NCI-H2081 (cell line): ENCODE results near the gene PITPNM1.
A peak's percentile ranks its signal among the peaks of the same experiment; 100 is the strongest.
"Not testable (repeated sequence)": the region's sequence is repeated elsewhere in the genome, so short reads cannot be mapped to it uniquely, and the experiment has no call there.

ENCODE experiments used
- DNase-seq, 2 experiments: peaks; one replicate each; lab custom pipeline; 2025; lab: John Stamatoyannopoulos, UW

Gene PITPNM1

DNA sequence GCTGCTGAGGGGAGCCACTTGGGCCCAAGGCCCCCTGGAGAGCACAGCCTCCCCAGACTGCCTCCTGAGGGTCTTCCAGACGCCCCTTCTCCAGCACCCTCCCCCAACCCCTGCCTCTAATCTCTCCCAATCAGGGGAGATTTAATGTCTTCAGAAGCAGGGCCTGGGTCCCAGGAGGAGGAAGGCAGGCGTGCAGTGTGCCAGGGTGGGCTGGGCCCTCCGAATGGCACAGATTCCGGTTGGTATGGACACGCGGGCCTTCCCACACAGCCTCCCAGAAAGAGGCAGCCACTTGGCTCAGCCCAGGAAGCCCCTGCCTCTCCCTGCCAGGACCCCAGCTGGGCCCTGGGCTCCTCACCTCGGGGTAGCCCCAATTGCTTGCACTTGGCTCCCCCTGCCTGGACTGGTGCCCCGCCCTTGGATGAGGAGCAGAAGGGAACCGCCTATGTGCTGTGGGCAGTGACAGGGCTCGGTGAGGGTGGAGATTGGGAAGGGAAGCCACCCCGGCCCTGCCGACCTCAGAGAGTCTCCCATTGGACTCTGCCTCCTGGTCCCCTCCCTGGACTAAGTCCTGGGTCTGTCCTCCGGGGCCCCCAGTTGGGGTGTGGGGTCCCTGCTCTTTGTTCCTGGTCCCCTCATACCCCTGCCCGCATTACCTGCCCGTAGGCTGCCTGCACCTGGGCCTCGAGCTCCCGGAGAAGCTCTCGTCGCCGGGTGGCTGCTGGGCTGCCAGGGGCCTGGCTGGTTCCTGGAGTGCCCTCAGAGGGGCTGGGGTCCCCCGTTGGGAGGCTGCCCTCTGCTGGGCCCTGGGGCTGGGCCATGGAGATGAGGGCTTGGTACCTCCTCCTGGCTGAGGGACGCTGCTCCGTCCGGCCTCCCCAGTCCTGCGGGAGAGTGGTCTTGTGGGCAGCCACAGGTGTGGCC is 18.7 kb upstream of the PITPNM1 start:
- DNase-seq = no peak

DNA sequence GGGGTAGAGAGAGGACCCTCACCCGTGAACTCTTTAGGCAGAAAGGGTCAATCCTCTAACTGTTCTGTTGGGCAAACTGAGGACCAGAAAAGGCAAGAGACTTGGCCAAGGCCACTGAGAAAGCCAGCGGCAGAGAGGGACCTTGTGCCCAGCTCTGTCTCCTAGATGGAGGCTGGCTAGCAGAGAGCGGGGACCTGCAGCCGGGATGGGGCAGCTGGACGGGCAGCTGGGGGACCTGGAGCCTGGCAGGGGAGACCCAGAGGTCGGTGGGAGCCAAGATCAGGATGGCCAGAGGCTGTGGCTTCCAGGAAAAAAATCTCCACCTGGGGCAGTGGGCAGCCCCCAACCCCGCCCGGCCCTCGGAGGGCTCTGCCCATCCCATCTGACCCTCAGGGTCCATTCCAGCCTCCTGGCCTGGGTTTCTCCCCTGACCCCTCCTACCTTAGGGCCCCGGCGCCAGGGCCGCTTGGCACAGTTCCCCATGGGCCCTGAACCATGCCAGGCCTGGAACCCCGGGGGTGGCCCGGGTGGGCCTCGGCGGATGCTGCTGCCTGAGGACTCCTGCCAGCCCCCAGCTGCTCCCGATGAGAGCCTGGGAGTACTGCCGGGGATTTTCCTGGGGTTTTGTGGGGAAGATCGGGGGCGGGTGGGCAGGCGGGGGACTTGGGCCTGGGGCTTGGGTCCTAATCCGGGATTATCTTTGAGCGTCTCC is 17.8 kb upstream of the PITPNM1 start, which contains the start of gene CABP2:
TSS of gene CABP2 (minus strand) at position 603 of the 712 bp plus-strand sequence. CDS start at position 483, 120 bp downstream.
- no peak for DNase-seq

DNA sequence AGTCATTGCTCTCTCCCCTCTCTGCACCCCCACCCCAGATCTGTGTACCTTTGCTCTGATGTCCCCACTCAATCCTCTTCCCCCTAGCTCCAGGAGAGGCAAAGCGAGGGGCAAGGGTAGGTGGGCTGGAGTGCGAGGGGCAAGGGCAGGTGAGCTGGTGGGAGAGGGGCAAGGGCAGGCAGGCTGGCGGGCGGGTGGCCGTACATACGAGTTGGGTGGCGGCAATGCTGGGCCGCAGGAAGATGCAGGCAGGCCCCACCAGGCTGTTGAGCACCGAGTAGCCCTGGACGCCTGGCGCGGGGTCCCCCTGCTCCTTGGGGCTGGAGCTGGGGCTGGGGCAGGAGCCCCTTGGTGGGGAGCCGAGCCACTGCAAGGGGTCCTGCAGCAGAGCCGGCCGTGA is 17.2 kb upstream of the PITPNM1 start:
- DNase-seq = no peak

DNA sequence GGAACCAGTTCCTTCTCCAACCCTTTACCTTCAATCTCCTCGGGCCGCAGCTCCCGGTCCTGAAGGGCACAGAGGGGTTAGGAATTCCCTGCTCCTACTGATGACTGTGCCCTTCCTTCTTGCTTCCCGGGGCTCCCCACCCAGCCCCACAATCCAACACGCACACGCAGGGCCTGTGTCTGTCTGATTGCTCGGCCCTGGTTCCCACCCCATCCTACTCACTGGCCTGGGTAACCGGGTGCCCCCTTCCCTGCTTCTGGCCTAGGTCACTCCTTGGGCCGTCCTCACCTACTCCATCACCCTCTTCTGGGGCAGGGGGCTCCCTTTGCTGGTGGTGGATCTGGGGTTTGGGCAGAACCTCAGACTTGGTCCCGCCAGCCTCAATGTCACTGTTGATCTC is 16.8 kb upstream of the PITPNM1 start:
- no peak for DNase-seq

DNA sequence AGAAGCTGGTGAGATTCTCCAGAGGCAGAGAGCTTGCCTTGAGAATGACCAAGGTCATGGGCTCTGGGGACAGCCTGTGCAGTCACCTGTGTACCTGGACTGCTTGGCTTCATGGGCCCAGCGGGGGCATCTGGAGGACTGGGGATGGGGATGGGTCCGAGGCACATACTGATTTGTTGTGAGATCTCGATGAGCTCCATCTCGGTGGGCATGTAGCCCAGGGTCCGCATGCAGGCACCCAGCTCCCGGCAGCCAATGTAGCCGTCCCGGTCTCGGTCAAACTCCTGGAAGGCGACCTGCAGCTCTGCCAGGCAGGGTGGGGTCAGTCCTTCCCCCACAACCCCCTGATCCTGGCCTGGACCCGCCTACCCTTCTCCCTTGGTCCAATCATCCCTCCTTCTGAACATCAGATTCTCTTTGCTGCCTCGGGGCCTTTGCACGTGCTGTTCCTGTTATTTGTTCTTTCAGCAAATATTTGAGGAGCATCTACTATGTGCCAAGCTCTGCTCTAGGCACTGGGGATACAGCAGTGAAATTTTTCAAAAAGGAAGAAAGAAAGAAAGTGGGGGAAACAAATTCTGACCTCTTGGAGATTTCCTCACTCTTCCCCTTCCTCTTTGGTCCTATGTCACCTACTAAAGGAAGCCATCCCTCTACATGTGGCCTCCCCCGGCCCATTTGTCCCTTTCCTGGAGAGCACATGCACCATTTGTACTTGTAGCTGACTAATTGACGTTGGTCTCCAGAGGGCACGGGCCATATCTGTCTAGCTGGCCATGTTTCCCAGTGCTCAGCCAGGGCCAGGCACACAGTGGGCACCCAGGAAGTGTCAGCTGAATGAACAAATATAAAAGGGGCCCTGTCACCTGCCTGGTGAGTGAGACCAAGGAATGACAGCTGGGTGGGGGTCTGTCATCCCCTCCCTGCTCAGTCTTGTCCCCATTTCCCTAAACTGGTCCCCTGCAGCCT is 16.0 kb upstream of the PITPNM1 start:
- DNase-seq = no peak

DNA sequence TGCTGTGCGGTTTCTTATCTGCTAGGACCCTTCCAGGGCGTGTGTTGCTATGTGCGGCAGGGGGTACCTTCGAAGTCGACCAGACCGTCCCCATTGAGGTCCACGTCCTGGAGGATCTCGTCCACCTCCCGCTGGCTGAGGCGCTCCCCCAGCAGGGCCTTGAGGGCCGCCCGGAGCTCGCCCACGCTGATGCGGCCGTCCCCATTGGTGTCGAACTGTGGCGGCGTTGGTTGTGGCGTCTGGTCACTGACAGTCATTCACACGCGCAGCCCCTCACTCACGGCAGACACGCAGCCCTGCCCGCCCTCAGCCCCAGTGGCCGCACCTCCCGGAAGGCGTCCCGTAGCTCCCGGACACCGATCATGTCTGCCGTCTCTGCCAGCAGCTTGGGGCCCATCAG is 14.6 kb upstream of the PITPNM1 start:
- DNase-seq = no peak

DNA sequence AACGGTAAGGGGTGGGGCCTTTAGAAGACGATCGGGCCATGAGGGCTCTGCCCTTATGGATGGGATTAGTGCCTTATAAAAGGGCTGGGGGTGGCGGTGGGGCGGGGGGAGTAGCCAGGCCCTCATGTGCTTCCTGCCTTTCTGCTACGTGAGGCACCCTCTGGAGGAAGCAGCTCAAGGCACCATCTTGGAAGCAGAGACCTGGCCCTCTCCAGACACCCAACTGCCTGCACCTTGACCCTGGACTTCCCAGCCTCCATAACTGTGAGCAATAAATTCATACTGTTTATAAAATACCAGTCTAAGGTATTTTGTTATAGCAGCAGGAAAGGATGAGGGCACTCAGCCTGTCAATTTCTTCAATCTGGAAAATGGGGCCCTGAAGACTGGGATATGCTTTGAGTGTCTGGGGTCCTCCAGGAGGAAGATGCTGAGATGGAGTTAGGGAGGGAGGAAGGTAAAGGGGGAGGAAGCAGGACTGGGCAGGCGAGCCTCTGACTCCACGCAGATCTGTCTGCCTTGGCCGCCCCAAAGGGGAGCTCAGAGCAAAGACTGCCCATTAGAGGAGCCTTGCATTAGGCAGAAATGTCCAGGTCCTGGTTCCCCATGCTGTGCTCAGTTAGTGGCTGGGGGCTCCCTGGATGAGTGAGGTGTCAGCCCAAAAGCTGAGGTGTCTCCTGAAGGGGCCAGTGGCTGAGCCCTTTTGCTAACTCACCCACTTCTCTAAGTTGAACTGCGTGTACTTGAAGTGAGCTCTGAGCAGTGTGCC is 12.8 kb upstream of the PITPNM1 start:
- no peak for DNase-seq

DNA sequence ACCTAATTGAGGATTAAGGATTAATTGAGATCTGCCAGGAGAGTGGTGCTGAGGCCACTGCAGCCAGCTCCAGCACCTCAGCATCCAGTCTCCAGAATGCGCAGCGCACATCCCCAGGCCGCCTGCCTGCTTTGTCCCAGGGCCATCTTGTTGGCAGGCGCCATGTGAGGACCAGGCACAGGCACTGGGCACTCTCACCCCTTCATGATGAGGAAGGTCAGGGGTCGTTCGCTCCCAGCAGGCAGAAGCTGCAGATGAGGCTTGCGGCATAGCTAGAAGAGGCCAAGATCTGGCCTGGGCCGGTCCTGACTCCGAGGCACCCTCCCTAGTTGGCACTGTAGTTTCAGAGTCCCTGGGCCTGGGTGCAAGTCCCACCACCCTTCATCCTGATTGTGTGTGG is 11.6 kb upstream of the PITPNM1 start:
- DNase-seq = no peak

DNA sequence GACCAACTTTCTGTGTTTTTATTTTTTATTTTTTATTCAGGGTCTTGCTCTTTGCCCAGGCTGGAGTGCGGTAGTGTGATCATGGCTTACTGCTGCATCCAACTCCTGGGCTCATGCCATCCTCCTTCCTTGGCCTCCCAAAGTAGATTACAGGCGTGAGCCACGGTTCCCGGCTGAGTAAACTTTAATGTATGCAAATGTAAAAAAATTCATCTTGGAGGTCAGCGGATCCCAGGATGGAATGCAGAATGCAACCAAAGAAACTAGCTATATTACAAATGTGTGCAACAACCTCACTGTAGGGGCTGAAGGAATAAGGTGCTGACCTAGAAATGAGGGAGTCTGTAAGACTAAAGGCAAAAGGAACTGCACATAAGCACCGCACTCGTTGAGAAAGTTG is 9.0 kb upstream of the PITPNM1 start:
- no peak for DNase-seq

DNA sequence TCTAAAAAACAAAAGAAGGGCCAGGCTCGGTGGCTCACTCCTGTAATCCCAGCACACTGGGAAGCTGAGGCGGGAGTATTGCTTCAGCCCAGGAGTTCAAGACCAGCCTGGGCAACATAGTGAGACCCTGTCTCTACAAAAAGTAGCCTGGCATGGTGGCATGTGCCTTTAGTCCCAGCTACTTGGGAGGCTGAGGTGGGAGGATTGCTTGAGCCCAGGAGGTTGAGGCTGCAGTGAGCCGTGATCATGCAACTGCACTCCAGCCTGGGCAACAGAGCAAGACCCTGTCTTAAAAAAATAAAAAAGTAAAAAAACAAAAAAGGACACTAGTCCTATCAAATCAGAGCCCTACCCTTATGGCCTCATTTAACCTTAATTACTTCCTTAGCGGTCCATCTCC is 6.4 kb upstream of the PITPNM1 start:
- DNase-seq = not testable (repeated sequence)

DNA sequence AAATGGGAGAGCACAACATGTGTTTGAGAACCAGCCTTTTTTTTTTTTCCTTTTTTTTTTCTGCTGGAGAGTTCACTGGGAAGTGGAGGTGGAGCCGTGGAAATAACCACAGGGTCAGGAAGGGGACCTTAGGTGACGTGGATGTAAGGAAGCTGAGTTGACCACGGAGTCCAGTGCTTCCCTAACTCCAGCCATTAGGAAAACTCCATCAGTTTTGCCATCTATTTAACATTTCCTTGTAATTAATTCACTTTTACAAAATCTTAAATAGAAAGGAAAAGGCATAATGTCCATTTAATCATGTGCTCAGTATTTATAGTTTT is 4.8 kb upstream of the PITPNM1 start:
- DNase-seq = no peak

DNA sequence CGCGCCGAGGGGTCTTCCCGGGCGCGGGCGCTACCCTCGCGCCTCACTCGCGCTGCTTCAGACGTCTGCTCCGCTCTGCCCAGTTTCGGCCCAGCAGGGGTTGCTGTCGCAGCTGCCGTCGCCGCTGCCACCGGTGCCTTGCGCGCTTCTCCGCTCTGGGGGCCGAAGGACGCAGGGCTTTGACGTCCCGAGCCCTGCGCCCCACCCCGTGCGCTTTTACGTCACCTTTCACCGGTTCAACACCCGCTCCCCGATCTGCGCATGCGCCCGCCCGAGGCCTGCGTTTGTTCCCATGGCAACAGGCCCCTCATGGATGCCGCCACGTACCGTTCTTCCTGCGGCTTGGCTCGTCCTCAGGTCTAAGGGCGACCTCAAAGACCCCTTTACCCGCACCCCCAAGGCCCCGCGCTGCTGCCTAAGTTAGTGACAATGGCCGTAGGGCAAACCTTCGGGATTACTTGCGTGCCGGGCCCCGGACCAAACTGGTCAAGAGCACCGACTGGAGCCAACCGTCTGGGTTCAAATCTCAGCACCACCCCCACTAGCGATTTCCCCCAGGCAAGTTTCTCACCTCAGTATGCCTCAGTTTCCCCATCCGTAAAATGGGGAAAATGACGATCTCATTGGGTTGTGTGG is 3.4 kb upstream of the PITPNM1 start:
- peak; percentile 95 for DNase-seq

DNA sequence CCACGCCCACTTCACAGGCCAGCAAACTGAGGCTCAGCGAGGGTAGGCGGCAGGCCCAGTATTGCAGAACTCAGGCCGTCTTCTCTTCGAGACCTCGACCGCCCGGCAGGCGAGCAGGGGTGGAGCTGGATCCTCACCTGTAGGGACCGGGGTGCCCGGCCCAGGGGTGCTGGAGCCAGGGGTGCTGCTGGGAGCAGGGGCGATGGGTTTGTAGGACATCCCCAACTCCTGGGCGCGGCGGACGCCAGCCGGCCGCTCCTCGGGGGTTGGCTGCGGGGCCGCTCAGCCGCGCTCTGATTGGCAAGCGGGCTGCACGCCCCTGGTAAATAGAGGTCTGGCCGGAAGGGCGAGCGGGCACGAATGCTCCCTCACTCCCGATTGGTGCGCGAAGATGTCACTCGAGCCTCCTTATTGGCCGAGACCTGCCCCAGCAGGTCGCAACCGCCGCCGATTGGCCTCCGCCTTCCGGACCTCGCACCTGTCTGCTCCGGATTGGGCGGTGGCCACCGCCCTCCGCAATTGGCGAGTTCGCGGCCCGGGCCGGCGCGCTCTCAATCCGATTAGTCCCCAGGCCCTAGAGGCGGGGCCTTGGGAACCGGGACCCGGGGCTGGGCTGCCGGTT is 2.8 kb upstream of the PITPNM1 start, which contains the start of gene CDK2AP2:
TSS of gene CDK2AP2 (minus strand) at position 299 of the 622 bp plus-strand sequence. CDS start at position 219, 80 bp downstream.
- DNase-seq = peak; percentile 97 to 100

DNA sequence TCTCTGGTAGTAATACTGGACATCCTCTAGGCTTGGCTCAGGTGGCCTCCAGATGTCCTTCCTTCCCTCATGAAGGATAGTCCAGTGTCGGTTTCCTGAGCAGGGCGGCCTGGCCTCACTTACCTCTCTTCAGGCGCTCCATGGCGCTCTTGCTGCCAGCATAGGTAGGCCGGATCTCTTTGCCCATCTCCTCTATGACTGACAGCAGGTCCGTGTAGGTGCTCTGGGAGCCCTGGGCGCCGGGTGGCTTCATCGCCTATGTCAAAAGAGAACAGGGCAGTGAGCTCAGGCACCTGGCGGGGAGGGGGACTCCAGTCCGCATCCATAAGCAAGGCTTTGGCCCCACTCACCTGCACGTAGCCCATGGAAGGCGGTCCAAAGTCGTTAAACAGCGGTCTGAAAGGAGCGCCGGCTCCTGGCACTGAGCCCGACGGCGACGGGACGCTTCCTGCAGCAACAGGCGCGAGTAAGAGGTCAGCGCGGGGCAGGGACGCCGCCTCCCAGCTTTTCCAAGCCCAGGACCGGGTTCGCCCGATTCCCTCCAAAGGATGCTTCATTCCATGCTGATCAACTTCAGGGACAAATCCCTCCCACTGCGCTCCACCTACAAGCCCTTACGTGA is 2.2 kb upstream of the PITPNM1 start:
- no peak for DNase-seq

DNA sequence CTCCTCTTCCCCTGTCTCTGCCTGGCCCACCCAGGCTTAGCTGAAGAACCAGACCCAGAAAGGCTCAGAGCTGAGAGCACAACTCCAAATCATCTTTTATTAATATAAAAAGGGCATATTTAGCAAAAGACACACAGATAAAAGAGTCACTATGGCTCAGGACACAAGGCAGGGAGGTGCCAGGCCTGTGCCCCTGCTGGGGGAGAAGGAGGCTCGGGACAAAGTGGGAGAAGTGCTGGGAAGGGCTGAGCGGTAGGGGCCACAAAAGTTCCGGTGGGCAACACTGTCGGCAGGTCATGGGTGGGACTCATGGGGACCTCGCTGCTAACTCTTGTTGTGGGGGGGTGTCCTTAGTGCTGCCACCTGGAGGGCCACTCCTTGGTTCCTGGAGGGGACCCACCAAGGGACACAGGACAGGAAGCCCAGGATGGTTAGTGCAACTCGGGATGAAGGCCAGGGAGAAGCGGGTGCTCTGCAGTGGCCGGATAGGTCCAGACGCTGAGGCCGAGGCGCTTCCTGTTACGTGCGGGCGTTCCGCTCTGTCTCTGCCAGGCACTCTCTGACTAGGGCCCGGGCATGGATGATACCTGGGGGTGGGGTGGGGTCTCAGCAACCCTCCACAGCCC is 1.4 kb upstream of the PITPNM1 start:
- DNase-seq = no peak

DNA sequence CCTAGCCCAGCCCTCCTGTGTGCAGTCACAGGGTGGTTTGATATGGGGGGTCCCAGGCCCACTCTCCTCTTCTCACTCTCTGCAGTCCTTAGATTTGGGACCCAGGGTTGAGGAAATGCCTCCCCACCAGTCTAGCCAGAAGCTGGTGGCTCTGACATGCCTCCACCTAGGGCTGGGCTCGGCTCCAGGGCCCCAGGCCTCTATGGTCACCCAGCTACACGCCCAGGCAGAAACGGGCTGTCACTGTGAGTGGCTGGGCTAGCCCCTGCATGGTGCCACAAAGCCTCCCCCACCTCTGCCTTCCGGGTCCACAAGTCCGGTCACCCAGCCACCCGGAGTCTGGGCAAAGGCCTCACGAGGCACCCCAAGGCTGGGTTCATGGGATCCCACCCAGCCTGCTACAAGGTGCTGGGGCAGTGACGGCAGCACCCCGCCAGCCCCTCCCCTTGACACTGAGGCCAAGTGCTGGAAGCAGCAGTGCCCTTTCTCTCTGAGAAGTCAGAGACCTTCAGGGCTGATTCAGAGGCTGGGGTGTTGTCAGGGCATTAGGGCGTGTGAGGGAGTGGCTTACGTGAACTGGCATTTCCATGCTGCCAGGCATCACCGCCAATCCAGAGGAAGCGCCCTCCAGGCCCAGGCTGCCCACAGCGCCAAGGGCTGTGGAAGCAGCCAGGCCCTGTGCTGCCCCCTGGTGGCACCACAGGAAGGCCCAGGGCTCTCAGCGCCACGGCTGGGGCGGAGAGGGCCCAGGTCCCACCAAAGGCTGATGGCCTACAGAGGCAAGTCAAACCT is 638 bp upstream of the PITPNM1 start:
- DNase-seq = peak; percentile 76 to 84

DNA sequence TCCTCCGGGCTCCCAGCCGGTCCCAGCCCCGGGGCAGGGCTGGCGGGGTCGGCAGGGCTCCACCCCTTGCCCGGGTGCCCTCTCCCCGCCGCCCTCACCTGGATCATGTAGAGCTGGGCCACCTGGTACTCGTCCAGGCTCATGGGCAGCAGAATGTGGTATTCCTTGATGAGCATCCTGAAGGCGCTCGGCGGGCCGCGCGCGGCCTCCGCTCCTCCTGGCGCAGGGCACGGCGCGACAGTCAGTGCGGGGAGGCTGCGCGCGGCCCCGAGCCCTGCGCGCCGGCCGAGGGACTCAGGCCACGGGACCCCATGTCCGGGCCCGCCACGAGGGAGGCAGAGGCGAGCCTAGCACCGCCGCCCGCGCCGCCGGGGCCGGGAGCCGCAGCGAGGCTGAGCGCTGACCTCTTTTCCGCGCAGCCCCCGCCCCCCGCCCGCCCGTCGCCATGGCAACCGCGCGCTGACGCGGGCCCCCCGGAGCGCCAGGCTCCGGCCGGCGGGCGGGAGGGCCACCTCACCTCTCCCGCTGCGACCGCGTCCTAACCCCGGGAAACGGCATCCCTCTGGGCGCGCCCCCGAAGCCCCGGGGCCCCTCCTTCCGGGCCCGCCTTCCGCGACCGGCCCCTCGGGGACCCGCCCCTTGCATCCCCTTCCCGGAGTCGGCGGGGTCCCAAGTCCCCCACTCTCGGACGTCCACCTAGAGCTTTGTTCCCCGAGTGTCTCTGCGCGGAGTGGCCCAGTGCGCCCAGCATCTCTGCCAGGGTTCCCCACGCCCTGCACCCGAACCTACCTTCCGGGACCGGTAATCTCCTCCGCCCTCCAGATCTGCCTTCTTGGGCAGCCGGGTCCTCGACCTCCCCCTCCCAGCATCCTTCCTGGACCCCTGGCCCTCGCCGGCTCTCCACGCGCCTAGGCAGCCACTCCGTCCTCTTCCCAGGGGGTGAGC is 886 bp downstream of the PITPNM1 start:
- peak in 1 of 2 experiments; percentile 3 for DNase-seq
